ENCODE data around the gene BRAF. TPM values are rescaled to one million over a fixed set of nuclear protein-coding genes. Genes with fewer than 3 reads are reported as not detected.
"Not testable (repeated sequence)": the region's sequence is repeated elsewhere in the genome, so short reads cannot be mapped to it uniquely, and the experiment has no call there.

Gene BRAF
- total RNA-seq, 1 donor from 2014 or later, result 19.8 TPM

DNA sequence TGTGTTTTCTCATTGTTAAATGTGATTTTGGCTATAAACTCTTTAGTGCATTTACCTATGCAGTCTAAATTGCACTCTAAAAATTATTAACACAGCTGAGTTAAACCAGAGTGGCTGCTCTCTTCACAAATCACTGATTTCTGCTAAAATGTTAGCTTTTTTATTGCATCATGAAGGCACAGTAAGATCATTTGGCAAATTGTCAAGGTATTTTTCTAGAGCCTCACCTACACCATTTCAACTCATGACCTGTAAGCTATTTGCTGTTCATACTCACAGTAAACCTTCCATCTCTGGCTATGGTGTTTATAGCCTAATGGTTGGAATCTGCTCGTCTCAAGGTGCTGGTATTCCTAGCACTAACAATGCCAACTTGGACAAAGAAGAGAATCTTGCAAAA lies 202.5 kb downstream of the BRAF start:
- H3K4me1 Mint-ChIP-seq (ENCODE audit: low read depth), result peaks cover 2% of the 10 kb centered on the region
- no peak for DNase-seq (ENCODE audit: low spot score)
- no peaks in the 10 kb centered on the region for H3K27me3 Mint-ChIP-seq (ENCODE audit: low read depth)
- no peaks in the 10 kb centered on the region for H3K9me3 Mint-ChIP-seq (ENCODE audit: low read depth)
- H3K4me3 Mint-ChIP-seq (ENCODE audit: unreplicated experiment), result no peak overlapping the region
- no peak overlapping the region for H3K27ac Mint-ChIP-seq (ENCODE audit: unreplicated experiment)
- TF ChIP-seq, protein P1, sequence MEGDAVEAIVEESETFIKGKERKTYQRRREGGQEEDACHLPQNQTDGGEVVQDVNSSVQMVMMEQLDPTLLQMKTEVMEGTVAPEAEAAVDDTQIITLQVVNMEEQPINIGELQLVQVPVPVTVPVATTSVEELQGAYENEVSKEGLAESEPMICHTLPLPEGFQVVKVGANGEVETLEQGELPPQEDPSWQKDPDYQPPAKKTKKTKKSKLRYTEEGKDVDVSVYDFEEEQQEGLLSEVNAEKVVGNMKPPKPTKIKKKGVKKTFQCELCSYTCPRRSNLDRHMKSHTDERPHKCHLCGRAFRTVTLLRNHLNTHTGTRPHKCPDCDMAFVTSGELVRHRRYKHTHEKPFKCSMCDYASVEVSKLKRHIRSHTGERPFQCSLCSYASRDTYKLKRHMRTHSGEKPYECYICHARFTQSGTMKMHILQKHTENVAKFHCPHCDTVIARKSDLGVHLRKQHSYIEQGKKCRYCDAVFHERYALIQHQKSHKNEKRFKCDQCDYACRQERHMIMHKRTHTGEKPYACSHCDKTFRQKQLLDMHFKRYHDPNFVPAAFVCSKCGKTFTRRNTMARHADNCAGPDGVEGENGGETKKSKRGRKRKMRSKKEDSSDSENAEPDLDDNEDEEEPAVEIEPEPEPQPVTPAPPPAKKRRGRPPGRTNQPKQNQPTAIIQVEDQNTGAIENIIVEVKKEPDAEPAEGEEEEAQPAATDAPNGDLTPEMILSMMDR (IDR thresholded peaks at IDR 0.05), result no peak
- peaks cover 4% of the 10 kb centered on the region for H3K36me3 Mint-ChIP-seq (ENCODE audit: low read depth)

DNA sequence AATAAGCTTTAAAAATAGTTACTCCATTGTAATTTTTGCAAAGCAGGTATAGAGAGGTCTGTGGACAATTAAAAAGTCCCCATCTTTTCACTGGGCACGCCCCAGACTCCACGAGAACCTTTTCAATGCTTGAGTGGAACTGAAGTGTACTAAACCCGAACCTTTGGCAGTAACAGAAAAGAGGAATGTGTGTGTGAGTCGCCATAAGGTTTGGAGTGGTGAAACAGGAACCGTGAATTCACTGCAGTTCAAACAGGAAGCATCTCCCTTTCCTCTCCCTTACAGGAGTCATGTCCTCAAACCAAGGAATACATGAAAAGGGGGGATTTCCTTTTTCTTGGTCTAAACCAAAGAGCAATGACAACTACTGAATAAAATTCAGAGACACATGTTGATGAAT lies 205.0 kb downstream of the BRAF start:
- Mint-ChIP-seq H3K36me3 (ENCODE audit: low read depth) (peaks cover 2% of the 10 kb centered on the region), H3K27ac (ENCODE audit: unreplicated experiment) (no peak overlapping the region), H3K4me3 (ENCODE audit: unreplicated experiment) (no peak overlapping the region), H3K9me3 (ENCODE audit: low read depth) (no peaks in the 10 kb centered on the region), H3K4me1 (ENCODE audit: low read depth) (peaks cover 2% of the 10 kb centered on the region), H3K27me3 (ENCODE audit: low read depth) (no peaks in the 10 kb centered on the region)
- TF ChIP-seq, protein P1 (IDR thresholded peaks at IDR 0.05), result no peak
- no peak for DNase-seq (ENCODE audit: low spot score)

DNA sequence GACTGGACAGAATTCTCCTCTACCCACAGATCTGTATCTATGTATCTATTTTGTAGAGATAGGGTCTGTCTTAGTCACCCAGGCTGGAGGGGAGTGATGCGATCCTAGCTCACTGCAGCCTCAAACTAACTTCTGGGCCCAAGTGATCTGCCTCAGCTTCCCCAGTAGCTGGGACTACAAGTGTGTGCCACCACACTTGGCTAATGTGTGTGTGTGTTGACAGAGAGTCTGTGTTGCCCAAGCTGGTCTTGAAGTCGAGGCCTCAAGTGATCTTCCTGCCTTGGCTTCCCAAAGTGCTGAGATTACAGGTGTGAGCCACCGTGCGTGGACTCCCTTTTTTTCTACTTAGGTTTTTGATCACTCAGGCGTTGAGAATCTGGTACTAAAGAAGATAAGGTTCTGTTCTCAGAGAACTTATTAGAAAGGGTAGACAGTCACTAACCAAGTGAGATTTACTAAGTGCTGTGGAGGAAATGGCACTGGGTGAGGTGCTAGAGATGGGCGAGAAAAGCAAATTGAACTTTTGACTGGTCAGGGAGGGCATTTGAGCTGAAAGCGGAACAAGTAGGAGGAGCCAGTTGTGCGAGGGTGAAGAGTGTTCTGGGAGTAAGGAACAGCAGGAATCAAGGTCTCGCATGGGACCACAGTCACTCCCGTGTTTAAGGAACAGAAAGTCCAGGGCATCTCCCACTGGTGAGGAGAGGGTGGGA lies 210.2 kb downstream of the BRAF start:
- Mint-ChIP-seq H3K27ac (ENCODE audit: unreplicated experiment) (no peak overlapping the region), H3K36me3 (ENCODE audit: low read depth) (peaks cover 10% of the 10 kb centered on the region), H3K27me3 (ENCODE audit: low read depth) (no peaks in the 10 kb centered on the region), H3K4me3 (ENCODE audit: unreplicated experiment) (no peak overlapping the region), H3K9me3 (ENCODE audit: low read depth) (peaks cover 13% of the 10 kb centered on the region), H3K4me1 (ENCODE audit: low read depth) (no peaks in the 10 kb centered on the region)
- no peak for DNase-seq (ENCODE audit: low spot score)
- TF ChIP-seq, protein P1 (IDR thresholded peaks at IDR 0.05), result no peak

DNA sequence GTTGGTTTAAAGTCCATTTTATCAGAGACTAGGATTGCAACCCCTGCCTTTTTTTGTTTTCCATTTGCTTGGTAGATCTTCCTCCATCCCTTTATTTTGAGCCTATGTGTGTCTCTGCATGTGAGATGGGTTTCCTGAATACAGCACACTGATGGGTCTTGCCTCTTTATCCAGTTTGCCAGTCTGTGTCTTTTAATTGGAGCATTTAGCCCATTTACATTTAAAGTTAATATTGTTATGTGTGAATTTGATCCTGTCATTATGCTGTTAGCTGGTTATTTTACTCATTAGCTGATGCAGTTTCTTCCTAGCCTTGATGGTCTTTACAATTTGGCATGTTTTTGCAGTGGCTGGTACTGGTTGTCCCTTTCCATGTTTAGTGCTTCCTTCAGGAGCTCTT lies 212.3 kb downstream of the BRAF start:
- not testable (repeated sequence) for H3K4me1 Mint-ChIP-seq (ENCODE audit: low read depth); H3K27ac Mint-ChIP-seq (ENCODE audit: unreplicated experiment); H3K4me3 Mint-ChIP-seq (ENCODE audit: unreplicated experiment); DNase-seq (ENCODE audit: low spot score); H3K36me3 Mint-ChIP-seq (ENCODE audit: low read depth); H3K27me3 Mint-ChIP-seq (ENCODE audit: low read depth)
- H3K9me3 Mint-ChIP-seq (ENCODE audit: low read depth), result peaks cover 13% of the 10 kb centered on the region

DNA sequence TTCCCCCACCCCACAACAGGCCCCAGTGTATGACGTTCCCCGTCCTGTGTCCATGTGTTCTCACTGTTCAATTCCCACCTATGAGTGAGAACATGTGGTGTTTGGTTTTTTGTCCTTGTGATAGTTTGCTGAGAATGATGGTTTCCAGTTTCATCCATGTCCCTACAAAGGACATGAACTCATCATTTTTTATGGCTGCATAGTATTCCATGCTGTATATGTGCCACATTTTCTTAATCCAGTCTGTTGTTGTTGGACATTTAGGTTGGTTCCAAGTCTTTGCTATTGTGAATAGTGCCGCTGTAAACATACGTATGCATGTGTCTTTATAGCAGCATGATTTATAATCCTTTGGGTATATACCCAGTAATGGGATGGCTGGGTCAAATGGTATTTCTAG lies 216.0 kb downstream of the BRAF start:
- not testable (repeated sequence) for H3K4me3 Mint-ChIP-seq (ENCODE audit: unreplicated experiment)

DNA sequence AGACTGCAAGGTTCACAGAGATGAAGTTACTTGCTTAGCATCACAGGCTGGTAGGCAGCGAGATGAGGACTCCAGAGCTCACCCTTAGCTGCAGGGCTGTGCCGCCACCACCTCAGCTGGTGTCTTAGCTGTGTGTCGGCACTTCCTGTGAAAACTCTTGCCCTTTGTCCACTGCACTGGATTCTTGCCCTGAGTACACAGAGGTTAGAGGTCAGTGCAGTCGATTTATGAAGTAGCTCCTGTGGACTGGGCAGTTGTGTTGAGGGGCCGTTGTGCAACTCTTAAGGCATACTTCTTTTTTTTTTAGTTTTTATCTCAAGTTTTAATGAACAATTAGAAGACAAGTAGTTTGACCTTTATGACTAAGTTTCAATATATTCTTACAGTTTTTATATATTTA lies 217.6 kb downstream of the BRAF start:
- TF ChIP-seq, protein P1 (IDR thresholded peaks at IDR 0.05), result no peak
- Mint-ChIP-seq H3K4me3 (ENCODE audit: unreplicated experiment) (no peak overlapping the region), H3K36me3 (ENCODE audit: low read depth) (peaks cover 10% of the 10 kb centered on the region), H3K4me1 (ENCODE audit: low read depth) (peaks cover 7% of the 10 kb centered on the region), H3K27me3 (ENCODE audit: low read depth) (no peaks in the 10 kb centered on the region), H3K27ac (ENCODE audit: unreplicated experiment) (no peak overlapping the region), H3K9me3 (ENCODE audit: low read depth) (peaks cover 8% of the 10 kb centered on the region)
- no peak for DNase-seq (ENCODE audit: low spot score)

More for the DNA sequence above, 216.0 kb downstream of the BRAF start:
- not testable (repeated sequence) for H3K27ac Mint-ChIP-seq (ENCODE audit: unreplicated experiment); H3K4me1 Mint-ChIP-seq (ENCODE audit: low read depth); H3K27me3 Mint-ChIP-seq (ENCODE audit: low read depth); DNase-seq (ENCODE audit: low spot score)
- H3K9me3 Mint-ChIP-seq (ENCODE audit: low read depth), result peaks cover 13% of the 10 kb centered on the region
- peaks cover 12% of the 10 kb centered on the region for H3K36me3 Mint-ChIP-seq (ENCODE audit: low read depth)
